Stimulated activated CD4-positive, alpha-beta T cell treated with anti-CD3 and anti-CD28 coated beads, Interleukin-15, amount 100 ng/mL, for 24 hours (primary cell): ENCODE data around the gene ADSS1.

ENCODE experiments used
- DNase-seq: peaks from one replicate; pipeline ENCODE4 v3.0.0-alpha.2; 2020

Gene ADSS1

DNA sequence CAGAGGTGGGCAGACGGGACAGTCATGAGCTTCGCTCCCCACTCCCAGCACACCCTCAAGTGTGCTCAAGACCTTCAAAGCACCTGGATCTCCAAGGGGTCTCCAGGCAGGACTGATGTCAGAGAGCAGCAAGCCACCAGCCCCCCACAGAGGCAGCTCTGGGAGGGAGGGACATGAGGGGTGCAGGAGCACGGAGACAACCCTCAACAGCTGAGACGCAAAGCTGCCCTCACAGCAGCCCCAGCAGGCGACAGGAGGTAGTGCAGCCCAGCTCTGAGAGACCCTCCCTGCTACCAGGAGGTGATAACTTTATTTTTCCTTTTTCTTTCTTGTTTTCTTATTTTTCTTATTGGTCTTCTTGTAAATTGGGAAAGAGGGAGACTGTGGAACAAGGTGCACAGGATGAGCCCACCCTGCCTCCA lies 46.8 kb downstream of the ADSS1 start:
- DNase-seq = peak; percentile 41

DNA sequence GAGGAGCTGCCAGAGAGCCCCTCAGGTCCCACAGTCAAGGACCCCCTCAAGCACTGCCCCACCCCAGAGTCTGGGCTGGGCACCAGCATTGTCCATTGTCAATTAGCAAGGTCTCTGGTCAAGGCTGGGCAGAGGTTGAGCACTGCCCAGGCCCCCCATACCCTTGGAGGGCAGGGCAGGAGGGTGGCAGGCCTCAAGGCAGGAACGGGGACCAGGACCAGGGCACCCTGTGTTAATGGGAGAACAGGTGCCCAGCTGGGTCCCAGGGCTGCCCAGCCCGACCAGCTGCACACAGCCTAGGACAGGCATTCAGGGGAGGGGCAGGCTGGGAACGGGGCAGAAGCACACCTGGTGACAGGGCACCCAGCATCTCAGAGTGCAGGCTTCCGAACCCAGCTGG lies 47.3 kb downstream of the ADSS1 start:
- no peak for DNase-seq

DNA sequence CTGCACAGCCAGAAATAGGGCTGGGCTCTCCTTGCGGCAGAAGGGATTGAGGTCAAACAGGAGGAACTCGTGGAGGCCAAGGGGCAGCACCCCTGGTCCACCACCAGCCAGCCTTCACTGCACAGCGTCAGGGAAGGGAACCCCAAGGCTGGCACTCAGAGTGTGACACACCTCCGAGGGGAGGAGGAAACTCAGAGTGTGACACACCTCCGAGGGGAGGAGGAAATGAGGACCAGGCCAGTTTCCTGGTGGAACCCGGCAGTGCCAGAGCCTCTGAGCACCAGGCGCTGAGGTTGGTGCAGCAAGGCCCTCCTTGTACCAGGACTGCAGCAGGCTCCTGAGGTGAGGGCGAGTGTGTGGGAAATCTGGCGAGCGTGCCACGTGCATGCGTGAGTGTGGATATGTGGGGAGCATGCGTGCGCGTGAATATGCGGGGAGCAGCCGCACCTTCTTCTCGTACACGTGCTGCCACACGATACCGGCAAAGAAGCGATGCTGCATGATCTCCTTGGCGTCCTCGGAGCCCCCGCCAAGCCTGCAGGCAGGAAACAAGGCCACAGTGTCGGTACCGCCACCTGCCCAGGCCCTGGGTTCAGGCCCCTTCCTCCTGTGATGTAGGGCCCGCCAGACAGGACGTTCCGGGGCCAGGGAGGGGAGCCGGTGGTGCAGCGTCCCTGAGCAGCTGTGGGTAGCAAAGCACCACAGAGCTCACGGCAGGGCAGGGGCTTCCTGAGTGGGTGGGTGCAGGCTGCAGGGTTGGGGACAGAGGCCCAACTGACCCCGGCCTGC lies 48.1 kb downstream of the ADSS1 start:
- DNase-seq = no peak

DNA sequence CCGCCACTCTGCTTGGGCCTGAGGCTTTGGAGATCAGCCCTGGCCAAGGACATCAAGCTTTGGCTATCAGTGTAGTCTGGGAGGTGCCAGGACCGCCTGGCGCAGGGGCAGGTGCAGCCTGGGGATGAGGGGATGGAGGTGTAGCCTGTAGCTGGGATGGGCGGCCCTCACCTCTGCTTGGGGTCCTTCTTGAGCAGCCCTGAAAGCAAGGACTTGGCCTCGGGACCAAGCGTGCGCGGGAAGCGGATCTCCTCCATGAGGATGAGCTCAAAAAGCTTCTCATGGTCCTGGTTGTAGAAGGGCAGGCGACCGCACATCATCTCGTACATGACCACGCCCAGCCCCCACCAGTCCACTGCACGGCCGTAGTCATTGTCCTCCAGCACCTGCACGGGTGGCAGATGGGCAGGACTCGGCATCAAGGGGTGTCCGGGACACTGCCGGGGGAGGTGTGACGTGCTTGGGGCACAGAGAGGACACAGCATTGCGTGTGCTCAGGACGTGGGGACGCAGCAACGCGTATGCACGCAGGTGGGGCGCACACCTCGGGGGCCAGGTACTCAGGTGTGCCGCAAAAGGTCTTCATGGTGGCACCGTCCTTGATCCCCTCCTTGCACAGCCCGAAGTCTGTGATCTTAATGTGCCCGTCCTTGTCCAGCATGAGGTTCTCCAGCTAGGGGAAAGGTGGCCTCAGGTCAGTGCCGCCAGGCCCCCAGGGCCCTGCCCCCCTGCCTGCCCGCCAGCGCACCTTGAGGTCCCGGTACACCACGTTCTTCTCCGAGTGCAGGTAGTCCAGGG lies 48.9 kb downstream of the ADSS1 start:
- no peak for DNase-seq

DNA sequence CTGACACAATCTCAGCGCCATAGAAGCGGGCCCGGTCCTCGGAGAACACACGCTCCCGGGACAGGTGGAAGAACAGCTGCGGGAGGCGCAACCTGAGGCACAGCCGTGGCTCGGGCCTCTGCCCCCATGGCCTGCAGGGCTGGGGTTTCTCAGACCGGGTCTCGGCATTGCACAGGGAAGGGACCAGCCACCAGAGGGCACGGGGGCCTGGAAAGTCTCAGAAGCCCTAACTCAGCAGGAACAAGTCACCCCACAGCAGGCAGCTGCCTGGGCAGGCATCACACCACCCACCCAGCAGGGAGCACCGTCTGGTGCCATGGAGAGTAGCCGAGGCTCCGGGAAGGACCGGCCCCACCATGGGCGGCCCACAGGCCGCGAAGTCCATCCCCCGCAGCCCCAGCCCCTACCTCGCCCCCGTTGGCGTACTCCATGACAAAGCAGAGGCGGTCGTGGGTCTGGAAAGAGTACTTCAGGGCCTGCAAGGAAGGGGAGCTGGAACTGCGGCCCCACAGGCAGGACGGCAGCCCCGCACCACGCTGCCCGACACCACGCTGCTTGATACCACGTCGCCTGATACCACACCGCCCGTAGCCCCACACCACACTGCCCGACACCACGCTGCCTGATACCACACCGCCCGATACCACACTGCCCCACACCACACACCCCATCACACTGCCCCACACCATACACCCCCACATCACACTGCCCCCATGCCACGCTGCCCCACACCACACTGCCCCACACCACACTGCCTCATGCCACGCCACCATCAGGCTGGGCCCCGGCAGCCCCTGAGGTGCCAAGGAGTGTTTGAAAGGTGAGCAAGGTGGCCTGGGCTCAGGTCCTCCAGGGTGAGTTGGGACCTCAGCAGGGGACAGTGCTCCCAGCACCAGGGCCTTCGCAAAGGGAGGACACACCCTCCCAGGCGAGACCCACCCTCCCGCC lies 49.8 kb downstream of the ADSS1 start:
- DNase-seq = no peak

DNA sequence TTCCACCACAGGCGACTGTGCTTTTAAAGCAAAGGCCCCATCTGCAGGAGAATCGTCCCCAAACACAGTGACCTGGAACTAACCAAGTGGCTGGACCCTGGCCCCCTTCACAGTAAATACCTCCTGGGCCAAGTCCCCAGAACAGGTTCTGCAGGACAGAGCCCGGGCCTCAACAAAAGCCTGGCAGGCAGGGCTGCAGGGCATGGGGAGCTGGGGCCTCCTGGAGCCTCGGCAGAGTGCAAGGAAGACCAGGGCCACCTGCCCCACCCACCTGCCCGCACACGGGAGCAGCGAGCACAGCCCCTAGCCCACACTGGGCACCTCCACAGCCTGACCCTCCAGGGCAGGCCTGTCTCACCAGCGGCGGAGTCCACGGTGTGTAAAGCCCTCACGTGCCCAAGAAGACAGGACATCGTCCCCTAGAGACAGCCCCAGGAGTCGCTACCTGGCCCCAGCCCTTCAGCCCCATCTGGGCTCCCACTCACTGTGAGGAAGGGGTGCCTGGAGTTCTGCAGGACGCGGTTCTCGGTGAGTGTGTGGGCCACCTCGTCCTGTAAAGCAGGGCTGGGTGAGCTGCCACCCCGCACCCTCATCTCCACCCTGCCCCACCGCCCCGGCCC lies 50.5 kb downstream of the ADSS1 start:
- DNase-seq = no peak

DNA sequence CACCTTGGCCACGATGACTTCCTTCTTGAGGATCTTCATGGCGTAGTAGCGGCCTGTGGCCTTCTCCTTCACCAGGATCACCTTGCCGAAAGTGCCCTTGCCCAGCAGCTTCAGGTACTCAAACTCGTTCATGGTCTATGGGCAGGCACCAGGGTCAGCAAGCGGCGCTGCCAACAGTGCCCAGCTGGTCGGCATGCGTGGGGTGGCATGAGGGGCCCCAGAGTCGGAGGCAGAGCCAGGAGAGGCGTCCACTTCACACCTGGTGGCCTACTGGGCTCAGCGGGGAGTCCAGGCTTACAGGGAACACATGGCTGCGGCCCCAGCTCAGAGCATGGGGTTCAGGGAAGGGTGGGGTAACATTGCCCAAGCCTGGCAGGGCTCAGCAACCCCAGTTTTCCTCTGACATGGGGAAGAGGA lies 51.1 kb downstream of the ADSS1 start:
- DNase-seq = no peak

DNA sequence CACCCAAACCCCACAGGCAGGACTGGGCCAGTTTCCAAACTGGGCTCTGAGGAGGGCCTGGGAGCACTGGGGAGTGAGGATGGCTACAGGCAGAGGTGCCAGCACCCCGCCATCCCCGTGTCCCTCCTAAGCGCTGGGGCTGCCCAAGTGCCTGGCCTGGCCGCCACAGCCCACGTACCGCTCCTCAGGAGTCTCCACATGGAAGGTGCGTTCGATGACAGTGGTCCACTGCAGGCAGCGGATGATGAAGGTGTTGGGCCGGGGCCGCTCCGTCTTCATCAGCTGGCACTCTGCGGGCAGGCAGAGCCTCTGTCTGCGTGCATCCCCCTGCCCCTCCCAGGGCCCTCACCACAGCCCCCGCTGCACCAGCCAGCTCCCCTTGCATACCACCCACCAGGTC lies 52.5 kb downstream of the ADSS1 start:
- DNase-seq = no peak

DNA sequence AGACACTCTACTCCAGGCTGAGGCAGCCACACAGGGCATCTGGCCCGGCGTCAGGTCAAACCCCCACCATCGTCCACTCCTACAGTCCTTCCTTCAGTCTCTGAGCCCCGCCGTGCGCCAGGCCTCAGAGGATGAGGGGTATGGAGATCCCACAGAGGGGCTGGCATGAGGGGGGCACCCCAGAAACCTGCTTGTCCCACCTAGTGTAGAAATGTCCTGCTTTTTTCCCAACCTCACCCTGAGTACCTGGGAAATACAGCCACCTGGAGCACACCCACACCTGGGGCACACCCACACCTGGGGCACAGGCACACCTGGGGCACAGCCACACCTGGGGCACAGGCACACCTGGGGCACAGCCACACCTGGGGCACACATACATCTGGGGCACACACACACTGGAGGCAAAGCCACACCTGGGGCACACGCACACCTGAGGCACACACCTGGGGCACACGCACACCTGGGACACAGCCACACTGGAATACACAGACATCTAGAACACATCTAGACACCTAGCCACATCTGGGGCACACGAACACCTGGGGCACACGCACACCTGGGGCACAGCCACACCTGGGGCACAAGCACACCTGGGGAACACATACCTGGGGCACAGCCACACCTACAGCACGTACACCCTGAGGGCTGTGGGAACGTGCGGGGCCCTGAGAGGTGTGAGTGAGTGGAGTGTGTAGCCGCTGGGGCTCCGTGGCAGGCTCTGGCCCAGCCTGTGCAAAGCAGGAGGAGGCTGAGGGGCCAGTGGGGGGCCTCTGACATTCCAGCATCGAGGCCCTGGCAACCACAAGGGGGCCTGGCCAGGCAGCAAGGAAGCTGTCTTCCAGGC lies 53.2 kb downstream of the ADSS1 start:
- DNase-seq = no peak

DNA sequence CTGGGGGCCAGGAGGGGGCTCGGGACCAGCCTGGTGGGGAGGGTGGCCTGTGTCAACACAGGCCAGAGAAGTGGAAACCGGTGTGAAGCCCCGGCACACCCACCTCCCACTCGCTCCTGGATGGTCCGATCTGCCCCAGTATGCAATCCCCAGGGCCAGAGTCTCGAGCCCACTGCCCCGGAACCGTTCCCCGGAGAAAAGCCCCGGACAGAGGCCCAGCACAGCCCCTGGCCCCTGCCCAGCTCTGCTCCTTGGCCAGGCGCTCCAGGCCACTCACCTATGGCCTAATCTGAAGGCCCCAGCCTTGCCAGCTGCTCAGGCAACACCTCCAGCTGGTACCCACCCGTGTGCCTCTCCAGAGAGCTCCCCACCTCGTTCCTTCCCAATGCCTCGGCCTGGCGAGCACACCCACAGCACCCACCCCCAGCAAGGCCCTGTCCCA lies 53.8 kb downstream of the ADSS1 start:
- no peak for DNase-seq

DNA sequence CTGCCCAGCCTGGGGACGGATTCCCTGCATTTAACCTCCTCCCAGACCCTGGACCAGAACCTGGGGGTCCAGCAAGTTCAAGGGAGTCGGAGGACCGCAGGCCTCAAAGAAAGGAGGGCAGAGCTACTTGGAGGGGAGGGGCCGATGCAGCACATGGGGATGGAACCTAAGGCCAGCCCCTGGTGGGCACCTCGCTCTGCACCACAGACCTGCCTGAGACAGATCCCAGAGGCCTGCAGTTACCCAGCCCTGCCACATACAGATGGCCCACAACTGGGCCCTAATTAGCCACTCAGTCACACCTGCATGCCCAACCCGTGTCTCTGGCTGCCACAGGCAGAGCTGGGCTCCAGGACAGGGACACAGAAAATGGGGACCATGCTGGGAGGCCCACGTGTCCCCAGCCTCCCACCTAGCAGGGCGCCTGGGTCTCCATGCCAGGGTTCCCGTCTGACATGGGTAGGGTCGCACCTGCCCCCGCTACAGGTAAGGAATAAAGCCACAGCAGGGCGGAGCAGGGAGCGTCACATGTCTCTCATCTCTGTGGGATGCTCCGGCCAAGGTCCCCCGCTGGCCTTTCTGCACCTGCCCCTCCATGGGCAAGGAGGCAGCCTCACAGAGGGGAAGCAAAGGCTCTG lies 54.8 kb downstream of the ADSS1 start:
- DNase-seq = no peak

DNA sequence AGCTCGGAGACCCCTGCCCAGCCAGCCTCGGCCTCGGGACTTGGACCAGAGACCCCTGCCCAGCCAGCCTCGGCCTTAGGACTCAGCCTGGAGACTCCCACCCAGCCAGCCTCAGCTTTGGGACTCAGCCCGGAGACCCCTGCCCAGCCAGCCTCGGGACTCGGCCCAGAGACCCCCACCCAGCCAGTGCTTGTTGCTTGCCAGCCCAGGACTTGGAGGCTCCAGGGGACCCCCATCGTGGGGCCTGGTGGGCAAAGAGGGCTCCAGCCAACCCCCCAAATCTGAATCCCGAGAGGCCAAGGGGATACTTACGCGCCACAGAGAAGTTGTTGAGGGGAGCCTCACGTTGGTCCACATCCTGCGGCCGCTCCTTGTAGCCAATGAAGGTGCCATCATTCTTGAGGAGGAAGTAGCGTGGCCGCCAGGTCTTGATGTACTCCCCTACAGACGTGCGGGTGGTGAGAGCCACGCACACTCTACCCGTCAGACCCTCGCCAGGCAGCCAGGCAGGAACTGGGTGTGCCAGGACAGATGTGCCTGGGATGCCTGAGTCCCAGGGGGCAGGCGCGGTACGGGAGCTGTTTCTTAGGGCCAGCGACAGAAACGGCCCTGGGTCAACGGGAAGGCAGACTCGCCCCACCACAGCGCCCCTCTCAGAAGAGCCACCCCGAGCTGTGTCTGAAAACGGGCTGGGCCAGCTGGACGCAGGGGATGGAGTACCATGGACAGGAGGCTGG lies 55.9 kb downstream of the ADSS1 start:
- DNase-seq = no peak

DNA sequence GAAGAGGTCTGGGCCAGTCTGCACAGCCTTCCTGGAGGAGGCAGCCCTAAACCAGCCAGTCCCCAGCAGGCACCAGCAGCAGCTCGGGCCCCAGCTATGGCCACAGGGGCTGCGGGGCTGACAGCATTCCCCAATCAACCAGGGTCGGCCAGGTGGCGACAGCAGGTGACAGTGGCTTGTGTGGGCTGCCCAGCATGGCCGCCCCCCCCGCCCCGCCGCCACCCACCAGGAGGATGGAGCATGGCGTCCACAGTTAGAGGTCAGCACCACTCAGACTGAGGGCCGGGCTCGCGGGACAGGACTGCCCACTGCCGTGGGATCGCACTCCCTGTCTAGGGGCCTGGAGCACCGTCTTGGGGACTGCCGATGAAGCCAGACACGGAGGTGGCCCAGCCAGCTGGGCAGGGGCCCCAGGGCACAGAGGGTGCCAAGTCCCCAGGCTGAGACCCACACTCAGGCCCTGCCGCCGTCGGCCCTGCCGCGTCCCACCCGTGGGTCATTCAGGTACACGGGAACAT lies 56.5 kb downstream of the ADSS1 start:
- no peak for DNase-seq

DNA sequence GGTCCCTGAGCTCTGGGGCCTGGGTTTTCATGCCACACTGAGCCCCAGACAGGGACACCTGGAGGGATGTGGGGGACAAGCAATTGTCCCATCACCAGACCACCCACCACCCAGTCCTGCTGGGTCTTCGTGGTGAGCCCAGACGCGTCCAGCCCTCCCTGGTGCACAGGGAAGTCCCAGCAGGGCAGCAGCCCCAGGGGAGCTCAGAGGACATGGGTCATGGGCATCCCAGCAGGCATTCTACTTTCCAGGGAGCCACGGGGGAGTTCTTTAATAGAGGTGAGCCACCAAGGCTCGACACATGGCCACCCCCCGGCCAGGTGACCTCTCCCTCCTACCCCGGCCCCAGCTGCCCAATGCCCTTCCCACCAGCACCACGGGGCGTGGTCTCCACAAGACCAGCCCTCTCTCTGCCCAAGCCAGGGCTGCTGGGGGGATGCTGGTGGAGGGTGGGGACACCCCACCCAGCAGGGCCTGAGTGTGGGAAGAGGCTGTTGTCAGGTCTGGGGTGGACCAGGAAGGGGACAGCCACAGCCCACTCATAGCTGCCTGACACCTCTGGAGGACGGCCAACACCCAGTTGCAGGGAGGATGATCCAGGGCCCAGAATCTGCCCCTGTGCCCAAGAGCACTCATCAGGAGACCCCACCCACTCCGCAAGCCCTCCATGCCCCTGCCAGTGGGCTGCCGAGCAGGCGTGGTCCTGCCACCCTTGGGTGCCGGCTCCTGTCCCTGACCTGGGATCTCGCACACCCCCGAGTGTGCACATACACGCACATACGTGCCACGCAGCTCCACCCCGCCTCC lies 57.4 kb downstream of the ADSS1 start:
- no peak for DNase-seq

DNA sequence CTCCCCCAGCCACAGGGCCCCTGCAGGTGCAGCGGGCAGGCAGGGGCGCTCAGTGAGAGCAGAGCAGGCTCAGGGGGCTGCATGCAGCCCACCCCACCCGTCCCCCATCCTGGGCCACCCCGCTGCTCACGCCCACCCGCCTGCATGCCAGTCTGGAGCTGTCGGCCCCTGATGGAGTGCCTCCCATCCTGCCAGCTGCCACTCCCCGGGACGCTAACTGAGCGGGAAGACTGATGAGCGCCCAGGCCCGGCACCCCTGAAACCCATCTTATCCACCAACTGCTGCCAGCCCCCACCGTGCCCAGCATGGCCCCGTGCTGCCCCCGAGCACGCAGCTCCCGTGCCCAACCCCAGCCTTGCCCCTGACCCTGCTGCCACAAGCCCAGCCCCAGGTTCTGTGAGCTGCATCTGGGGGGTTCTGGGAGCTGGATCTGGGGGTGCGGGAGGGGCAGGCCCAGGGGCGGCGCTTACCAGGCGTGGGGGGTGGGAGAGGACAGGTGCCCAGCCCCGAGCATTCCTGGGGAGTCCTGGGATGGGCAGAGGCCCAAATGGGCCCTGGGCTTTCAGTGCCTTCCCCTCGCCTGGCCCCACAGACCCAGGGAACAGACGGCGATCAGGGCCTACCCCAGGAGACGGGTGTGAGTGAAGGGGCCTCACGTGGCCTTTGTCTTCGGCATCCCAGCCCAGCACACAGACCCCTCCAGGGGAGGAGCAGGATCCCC lies 58.2 kb downstream of the ADSS1 start:
- no peak for DNase-seq

DNA sequence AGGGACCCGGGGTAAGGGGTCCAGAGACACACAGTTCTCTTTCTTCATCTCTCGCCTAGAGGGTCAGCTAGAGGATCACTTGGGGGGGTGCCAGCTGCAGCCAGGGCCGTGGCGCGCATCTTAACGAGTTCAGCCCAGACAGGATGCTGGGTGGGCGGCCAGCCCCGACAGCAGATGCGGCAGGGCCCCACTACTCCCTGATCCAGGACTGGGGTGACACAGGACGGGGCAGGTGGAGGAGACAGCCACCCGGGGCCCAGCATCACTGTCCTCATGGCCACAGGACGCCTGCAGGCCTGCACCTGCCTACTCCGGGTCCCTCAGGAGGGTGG lies 58.7 kb downstream of the ADSS1 start:
- no peak for DNase-seq

DNA sequence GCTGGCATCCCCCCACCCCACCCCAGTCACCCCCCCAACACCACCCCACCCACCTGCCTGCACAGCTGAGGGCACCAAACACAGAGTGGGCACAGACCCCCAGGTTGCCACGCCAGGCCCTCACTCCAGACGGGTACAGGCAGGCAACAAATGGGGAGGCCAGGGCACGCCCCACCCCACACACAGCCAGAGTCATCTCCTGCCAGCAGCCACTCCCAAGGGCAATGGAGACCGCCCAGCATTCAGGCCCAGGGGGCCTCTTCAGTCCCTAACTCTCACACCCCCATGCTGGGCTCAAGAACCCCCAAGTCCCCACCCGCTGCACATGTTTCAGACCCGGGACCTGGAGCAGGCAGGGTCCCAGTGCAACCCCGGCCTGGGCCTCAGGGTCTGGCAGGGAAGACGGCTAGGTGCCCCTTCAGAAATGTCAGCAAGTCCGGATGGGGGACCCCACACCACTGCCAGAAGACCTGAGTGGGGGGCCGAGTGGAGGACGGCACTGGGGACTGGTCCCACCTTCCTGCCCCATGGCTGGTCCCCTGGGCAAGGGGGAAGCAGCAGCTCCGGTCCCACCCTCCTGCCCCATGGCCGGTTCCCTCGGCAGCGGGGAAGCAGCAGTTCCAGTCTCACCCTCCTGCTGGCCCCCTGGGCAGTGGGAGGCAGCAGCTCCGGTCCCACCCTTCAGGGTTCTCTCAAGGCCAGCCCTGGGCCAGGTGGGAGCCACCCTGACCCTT lies 59.6 kb downstream of the ADSS1 start:
- no peak for DNase-seq

DNA sequence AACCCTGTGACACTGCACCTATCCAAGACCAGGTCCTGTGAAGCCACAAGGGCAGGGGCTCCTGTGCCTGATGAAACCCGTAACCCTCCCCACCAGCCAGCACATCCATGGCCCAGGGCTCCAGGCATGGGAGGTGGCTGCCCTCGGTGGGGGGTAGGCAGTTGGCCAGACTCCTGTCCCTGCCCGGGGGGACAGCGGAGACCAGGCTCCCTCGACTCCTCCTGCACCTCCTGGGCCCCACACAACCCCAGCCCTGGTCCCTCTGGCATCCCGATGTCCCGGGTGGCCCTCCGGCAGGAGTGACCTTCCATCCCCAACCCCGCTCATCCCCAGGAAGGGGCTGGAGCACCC lies 60.2 kb downstream of the ADSS1 start:
- DNase-seq = no peak
